Measurements from ENCODE around the gene GPR141. TPM values are rescaled to one million over a fixed set of nuclear protein-coding genes. Genes with fewer than 3 reads are reported as not detected.

The GPR141 gene
- total and polyA plus RNA-seq, 3 experiments from 2014 or later, result 1.1 TPM; not detected in 2

GRCh38 chr7:37659971-37660565 lies 23.5 kb upstream of the GPR141 start:
- Histone ChIP-seq H3K9me3 (ENCODE audit: low read length) (no peaks in the 10 kb centered on the region), H3K27ac (ENCODE audit: low read depth, low read length) (no peak overlapping the region), H3K27me3 (ENCODE audit: insufficient read depth, low read length, poor library complexity, severe bottlenecking) (no peaks in the 10 kb centered on the region), H3K36me3 (ENCODE audit: insufficient read depth, low read length) (no peaks in the 10 kb centered on the region), H3K4me3 (ENCODE audit: low read length) (no peak overlapping the region), H3K4me1 (ENCODE audit: insufficient read depth, low read length) (no peaks in the 10 kb centered on the region)
- Mint-ChIP-seq H3K36me3 (no peaks in the 10 kb centered on the region), H3K9me3 (peaks cover 0 to 1% (median 0%) of the 10 kb centered on the region in 5 donors), H3K27ac (no peak overlapping the region), H3K4me3 (no peak overlapping the region), H3K4me1 (peaks cover 4 to 14% (median 13%) of the 10 kb centered on the region in 3 donors), H3K27me3 (peaks cover 2 to 27% of the 10 kb centered on the region in 2 donors)
- ChIA-PET POLR2A (no interaction called here), CTCF (no interaction called here)
- DNase-seq, result no peak

GRCh38 chr7:37660614-37661013 lies 23.0 kb upstream of the GPR141 start:
- H3K27me3 Mint-ChIP-seq, result peaks cover 2 to 31% of the 10 kb centered on the region in 2 donors
- H3K27ac ChIP-seq (ENCODE audit: low read depth, low read length), result no peak overlapping the region

DNA sequence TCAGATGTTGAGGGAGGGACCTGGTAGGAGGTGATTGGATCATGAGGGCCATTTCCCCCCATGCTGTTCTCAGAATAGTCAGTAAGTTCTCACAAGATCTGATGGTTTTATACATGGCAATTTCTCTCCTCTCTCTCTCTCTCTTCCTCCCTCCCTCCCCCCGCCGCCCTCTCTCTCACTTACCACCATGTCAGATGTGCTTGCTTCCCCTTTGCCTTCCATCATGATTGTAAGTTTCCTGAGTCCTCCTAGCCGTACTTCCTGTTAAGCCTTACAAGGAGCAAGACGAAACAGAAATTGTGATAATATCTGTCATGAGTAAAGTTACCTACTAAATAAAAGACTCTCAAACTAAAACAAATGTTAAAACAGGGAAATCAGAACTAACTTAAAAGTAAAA lies 19.9 kb upstream of the GPR141 start:
- Histone ChIP-seq H3K36me3 (ENCODE audit: insufficient read depth, low read length) (no peaks in the 10 kb centered on the region), H3K27me3 (ENCODE audit: insufficient read depth, low read length, poor library complexity, severe bottlenecking) (no peaks in the 10 kb centered on the region), H3K9me3 (ENCODE audit: low read length) (no peaks in the 10 kb centered on the region), H3K27ac (ENCODE audit: low read depth, low read length) (no peak overlapping the region), H3K4me1 (ENCODE audit: insufficient read depth, low read length) (no peaks in the 10 kb centered on the region), H3K4me3 (ENCODE audit: low read length) (no peak overlapping the region)
- DNase-seq, result no peak
- H3K27me3 Mint-ChIP-seq, result peaks cover 2 to 30% of the 10 kb centered on the region in 2 donors
- H3K27ac Mint-ChIP-seq, result no peak overlapping the region
- H3K9me3 Mint-ChIP-seq, result no peaks in the 10 kb centered on the region
- H3K4me3 Mint-ChIP-seq, result no peak overlapping the region
- ChIA-PET POLR2A (no interaction called here), CTCF (no interaction called here)
- H3K36me3 Mint-ChIP-seq, result no peaks in the 10 kb centered on the region
- peaks cover 0 to 2% (median 0%) of the 10 kb centered on the region in 3 donors for H3K4me1 Mint-ChIP-seq

More at GRCh38 chr7:37660614-37661013, 23.0 kb upstream of the GPR141 start:
- CTCF ChIA-PET, result no interaction called here
- H3K4me3 Mint-ChIP-seq, result no peak overlapping the region
- Histone ChIP-seq H3K4me3 (ENCODE audit: low read length) (no peak overlapping the region), H3K27me3 (ENCODE audit: insufficient read depth, low read length, poor library complexity, severe bottlenecking) (no peaks in the 10 kb centered on the region), H3K9me3 (ENCODE audit: low read length) (no peaks in the 10 kb centered on the region), H3K36me3 (ENCODE audit: insufficient read depth, low read length) (no peaks in the 10 kb centered on the region), H3K4me1 (ENCODE audit: insufficient read depth, low read length) (no peaks in the 10 kb centered on the region)
- no peak overlapping the region for H3K27ac Mint-ChIP-seq
- no peak for DNase-seq
- H3K4me1 Mint-ChIP-seq, result peaks cover 4 to 14% (median 13%) of the 10 kb centered on the region in 3 donors
- H3K9me3 Mint-ChIP-seq, result peaks cover 0 to 1% (median 0%) of the 10 kb centered on the region in 5 donors
- POLR2A ChIA-PET, result no interaction called here
- no peaks in the 10 kb centered on the region for H3K36me3 Mint-ChIP-seq

DNA sequence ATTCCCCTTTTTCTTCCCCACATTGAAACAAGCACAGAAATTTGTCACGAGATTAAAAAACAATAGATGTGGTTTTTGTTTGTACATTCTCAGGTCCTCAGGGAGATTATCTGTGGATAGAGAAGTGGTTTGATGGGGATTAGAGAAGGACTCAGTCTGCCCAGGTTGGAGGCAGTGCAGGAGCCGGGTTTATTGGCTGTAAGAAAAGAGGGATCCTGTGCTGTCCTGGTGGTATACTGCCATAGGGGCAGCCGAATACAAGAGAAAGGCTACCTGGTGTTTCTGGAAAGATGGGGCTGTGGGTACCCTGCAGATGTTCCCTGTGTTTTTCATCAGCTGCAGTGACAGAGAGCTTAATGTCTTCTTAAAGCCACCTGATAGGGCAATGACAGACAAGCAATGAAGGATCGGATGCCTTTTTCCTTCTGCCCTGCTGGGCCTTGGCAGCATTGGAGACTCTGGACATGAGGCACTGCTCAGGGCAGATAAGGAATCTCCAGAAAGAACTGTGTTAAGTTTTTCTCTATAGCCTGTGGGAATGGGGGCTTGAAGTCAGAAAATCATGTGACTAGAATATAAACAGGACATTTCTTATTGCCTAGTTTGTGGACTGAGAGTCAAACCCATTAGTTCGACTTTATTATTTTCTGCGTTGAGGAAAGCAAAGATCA lies 18.1 kb upstream of the GPR141 start:
- Mint-ChIP-seq H3K9me3 (no peaks in the 10 kb centered on the region), H3K36me3 (no peaks in the 10 kb centered on the region), H3K27me3 (peaks cover 2 to 23% of the 10 kb centered on the region in 2 donors), H3K4me3 (no peak overlapping the region), H3K27ac (peak overlapping the region in 1 of 8 donors; percentile 79), H3K4me1 (no peaks in the 10 kb centered on the region)
- H3K27ac ChIP-seq (ENCODE audit: low read depth, low read length), result no peak overlapping the region
- H3K4me1 ChIP-seq (ENCODE audit: insufficient read depth, low read length), result no peaks in the 10 kb centered on the region
- CTCF ChIA-PET, result no interaction called here
- no peaks in the 10 kb centered on the region for H3K27me3 ChIP-seq (ENCODE audit: insufficient read depth, low read length, poor library complexity, severe bottlenecking)
- no peak for DNase-seq
- H3K36me3 ChIP-seq (ENCODE audit: insufficient read depth, low read length), result no peaks in the 10 kb centered on the region
- POLR2A ChIA-PET, result no interaction called here
- H3K4me3 ChIP-seq (ENCODE audit: low read length), result no peak overlapping the region
- no peaks in the 10 kb centered on the region for H3K9me3 ChIP-seq (ENCODE audit: low read length)

DNA sequence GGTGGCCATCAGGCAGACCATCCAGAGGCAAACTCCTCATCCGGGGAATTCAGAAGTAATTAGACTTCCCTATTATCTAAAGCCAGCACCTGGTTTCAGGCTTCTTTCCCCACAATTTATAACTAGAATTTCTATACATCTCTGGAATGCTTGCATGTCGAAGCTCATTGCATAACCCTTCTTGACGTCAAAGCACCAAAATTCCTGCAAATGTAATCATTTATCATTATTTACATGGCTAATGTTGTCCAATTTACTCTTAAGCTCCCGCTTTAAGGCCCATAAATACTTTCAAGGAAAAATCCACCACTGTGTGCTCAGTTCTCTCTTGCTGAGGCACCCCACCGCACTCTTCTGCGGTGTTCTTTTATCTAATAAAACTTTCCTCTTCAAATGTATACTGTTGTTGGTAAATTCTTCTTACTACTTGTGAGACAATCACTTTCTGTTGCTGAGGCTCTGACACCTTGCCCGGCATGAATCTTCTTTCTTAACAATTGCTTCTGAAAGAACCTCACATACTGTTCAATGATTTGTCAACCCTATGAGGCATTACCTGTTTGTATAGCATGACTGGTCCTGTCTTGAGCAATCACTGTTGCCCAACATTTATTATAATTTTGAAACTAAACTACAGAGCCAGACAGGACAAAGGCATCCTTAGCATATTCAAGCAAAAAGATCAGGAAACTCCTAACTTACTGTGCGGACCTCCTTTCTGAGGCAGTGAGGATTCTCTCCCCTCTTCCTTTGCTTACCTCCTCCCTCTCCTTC lies 17.4 kb upstream of the GPR141 start:
- H3K27ac Mint-ChIP-seq, result no peak overlapping the region
- Histone ChIP-seq H3K27ac (ENCODE audit: low read depth, low read length) (no peak overlapping the region), H3K9me3 (ENCODE audit: low read length) (no peaks in the 10 kb centered on the region), H3K27me3 (ENCODE audit: insufficient read depth, low read length, poor library complexity, severe bottlenecking) (no peaks in the 10 kb centered on the region), H3K4me1 (ENCODE audit: insufficient read depth, low read length) (no peaks in the 10 kb centered on the region), H3K36me3 (ENCODE audit: insufficient read depth, low read length) (no peaks in the 10 kb centered on the region), H3K4me3 (ENCODE audit: low read length) (no peak overlapping the region)
- H3K4me3 Mint-ChIP-seq, result no peak overlapping the region
- H3K36me3 Mint-ChIP-seq, result no peaks in the 10 kb centered on the region
- CTCF ChIA-PET, result no interaction called here
- no peak for DNase-seq
- peaks cover 2 to 23% of the 10 kb centered on the region in 2 donors for H3K27me3 Mint-ChIP-seq
- no peaks in the 10 kb centered on the region for H3K9me3 Mint-ChIP-seq
- no peaks in the 10 kb centered on the region for H3K4me1 Mint-ChIP-seq
- POLR2A ChIA-PET, result no interaction called here

DNA sequence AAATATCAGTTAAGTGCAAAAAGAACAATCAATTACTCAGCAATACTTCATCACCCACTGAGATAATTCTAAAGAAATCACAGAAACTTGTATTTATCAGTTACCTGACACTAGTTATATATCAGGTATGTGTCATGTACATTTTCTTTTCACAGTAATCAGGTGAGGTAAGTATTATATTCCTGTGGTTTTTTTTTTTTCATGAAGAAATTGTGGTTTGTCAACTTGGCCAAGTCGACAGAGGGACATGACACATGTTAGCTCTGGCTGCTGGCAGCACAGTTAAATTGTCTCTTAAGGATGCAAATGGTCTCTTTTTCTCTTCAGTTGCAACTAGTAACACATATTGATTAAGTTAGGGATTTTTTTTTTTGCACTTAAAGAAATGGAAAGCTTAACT lies 13.7 kb upstream of the GPR141 start:
- H3K4me1 Mint-ChIP-seq, result no peaks in the 10 kb centered on the region
- H3K4me1 ChIP-seq (ENCODE audit: insufficient read depth, low read length), result no peaks in the 10 kb centered on the region
- no peak overlapping the region for H3K4me3 ChIP-seq (ENCODE audit: low read length)

GRCh38 chr7:37670436-37670835 lies 13.1 kb upstream of the GPR141 start:
- Histone ChIP-seq H3K4me1 (ENCODE audit: insufficient read depth, low read length) (no peaks in the 10 kb centered on the region), H3K9me3 (ENCODE audit: low read length) (no peaks in the 10 kb centered on the region), H3K27ac (ENCODE audit: low read depth, low read length) (no peak overlapping the region), H3K27me3 (ENCODE audit: insufficient read depth, low read length, poor library complexity, severe bottlenecking) (no peaks in the 10 kb centered on the region), H3K36me3 (ENCODE audit: insufficient read depth, low read length) (no peaks in the 10 kb centered on the region), H3K4me3 (ENCODE audit: low read length) (no peak overlapping the region)
- H3K4me1 Mint-ChIP-seq, result no peaks in the 10 kb centered on the region
- H3K4me3 Mint-ChIP-seq, result peak overlapping the region in 1 of 7 donors; percentile 71
- no peak for DNase-seq
- POLR2A ChIA-PET, result no interaction called here
- no peaks in the 10 kb centered on the region for H3K9me3 Mint-ChIP-seq
- H3K36me3 Mint-ChIP-seq, result no peaks in the 10 kb centered on the region
- peaks cover 0 to 3% of the 10 kb centered on the region in 2 donors for H3K27me3 Mint-ChIP-seq
- H3K27ac Mint-ChIP-seq, result no peak overlapping the region
- CTCF ChIA-PET, result no interaction called here

More for the DNA sequence above, 13.7 kb upstream of the GPR141 start:
- Mint-ChIP-seq H3K27me3 (peaks cover 0 to 10% of the 10 kb centered on the region in 2 donors), H3K9me3 (no peaks in the 10 kb centered on the region), H3K27ac (no peak overlapping the region), H3K4me3 (no peak overlapping the region), H3K36me3 (no peaks in the 10 kb centered on the region)
- H3K27me3 ChIP-seq (ENCODE audit: insufficient read depth, low read length, poor library complexity, severe bottlenecking), result no peaks in the 10 kb centered on the region
- no peak overlapping the region for H3K27ac ChIP-seq (ENCODE audit: low read depth, low read length)
- DNase-seq, result no peak
- CTCF ChIA-PET, result no interaction called here
- no peaks in the 10 kb centered on the region for H3K9me3 ChIP-seq (ENCODE audit: low read length)
- POLR2A ChIA-PET, result no interaction called here
- H3K36me3 ChIP-seq (ENCODE audit: insufficient read depth, low read length), result no peaks in the 10 kb centered on the region

DNA sequence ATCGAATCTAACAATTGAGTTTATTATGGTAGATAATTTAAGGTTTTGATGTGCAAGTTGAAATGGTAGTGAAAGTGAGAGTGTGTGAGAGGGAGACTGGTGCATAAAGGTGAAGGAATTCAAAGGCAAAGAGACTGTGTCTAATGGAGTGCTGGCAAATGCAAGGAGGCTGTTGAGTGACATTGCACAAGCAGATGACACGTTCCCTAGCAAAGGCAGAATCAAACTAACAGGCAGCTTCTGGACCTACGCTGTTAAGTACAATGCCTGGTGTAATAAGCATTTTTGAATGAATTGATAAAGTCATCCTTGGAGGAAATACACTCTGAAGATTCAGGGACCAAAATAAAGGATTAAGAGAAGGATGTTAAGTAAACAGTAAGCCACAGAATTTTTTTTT lies 11.7 kb upstream of the GPR141 start:
- no peak overlapping the region for H3K27ac Mint-ChIP-seq
- no peak overlapping the region for H3K4me3 Mint-ChIP-seq
- POLR2A ChIA-PET, result no interaction called here
- no peaks in the 10 kb centered on the region for H3K36me3 ChIP-seq (ENCODE audit: insufficient read depth, low read length)
- H3K27me3 ChIP-seq (ENCODE audit: insufficient read depth, low read length, poor library complexity, severe bottlenecking), result no peaks in the 10 kb centered on the region
- H3K9me3 Mint-ChIP-seq, result no peaks in the 10 kb centered on the region
- peaks cover 0 to 3% of the 10 kb centered on the region in 2 donors for H3K27me3 Mint-ChIP-seq
- H3K36me3 Mint-ChIP-seq, result no peaks in the 10 kb centered on the region
- no peaks in the 10 kb centered on the region for H3K9me3 ChIP-seq (ENCODE audit: low read length)
- H3K4me1 ChIP-seq (ENCODE audit: insufficient read depth, low read length), result no peaks in the 10 kb centered on the region
- CTCF ChIA-PET, result interaction anchor here (1.4 kb wide), 1 partner anchor 47 kb away, joined by 3 read pairs; no protein-coding TSS in a partner anchor
- H3K4me1 Mint-ChIP-seq, result no peaks in the 10 kb centered on the region
- DNase-seq, result no peak
- H3K4me3 ChIP-seq (ENCODE audit: low read length), result no peak overlapping the region
- H3K27ac ChIP-seq (ENCODE audit: low read depth, low read length), result no peak overlapping the region

All from CD8-positive, alpha-beta memory T cell (primary cell).